Prostate gland (tissue), 2 donors: Measurements from ENCODE around the gene LYRM4. TPM values are rescaled to one million over a fixed set of nuclear protein-coding genes. Genes with fewer than 3 reads are reported as not detected.
A peak's percentile ranks its signal among the peaks of the same experiment; 100 is the strongest.

ENCODE experiments used
- DNase-seq: peaks from one replicate; pipeline ENCODE4 v3.0.0-alpha.2; 2019; ENCODE audit warnings: low spot score
- H3K27ac ChIP-seq, 2 donors: fragments of 200-600 bp; sonication (generic); 2 replicates each; pipeline ENCODE4 v1.5.1; 2017 to 2019
- H3K27me3 ChIP-seq: fragments of 200-600 bp; sonication (generic); replicated peaks from 2 replicates; pipeline ENCODE4 v1.5.1; 2019; ENCODE audit not compliant: insufficient read depth
- H3K36me3 ChIP-seq, 2 donors: fragments of 200-600 bp; sonication (generic); 1 replicate in 1 of 2; 2 replicates in 1 of 2; pipeline versions ENCODE4 v1.5.1 to v1.8.1; 2017 to 2019
- H3K4me1 ChIP-seq: fragments of 200-600 bp; sonication (generic); replicated peaks from 2 replicates; pipeline ENCODE4 v1.5.1; 2019
- H3K4me3 ChIP-seq, 2 donors: fragments of 200-600 bp; sonication (generic); 2 replicates each; pipeline ENCODE4 v1.5.1; 2017 to 2019
- H3K9me3 ChIP-seq: fragments of 200-600 bp; sonication (generic); 2 replicates; pipeline ENCODE4 v1.5.1; 2017
- CTCF ChIP-seq, 4 experiments: fragments of 200-600 bp in 2 of 4; fragments of 450-650 bp in 2 of 4; sonication (generic) in 2 of 4; IDR thresholded peaks; 1 replicate in 3 of 4; 2 replicates in 1 of 4; pipeline ENCODE4 v1.5.1; 2016 to 2019; ENCODE audit warnings: antibody characterized with exemption in 4 of 4, mild to moderate bottlenecking in 2 of 4, moderate library complexity in 2 of 4
- POLR2A ChIP-seq: fragments of 450-650 bp; IDR thresholded peaks from one replicate; pipeline ENCODE4 v1.6.1; 2016; ENCODE audit warnings: antibody characterized with exemption, mild to moderate bottlenecking
- POLR2AphosphoS5 ChIP-seq: sonication (generic); formaldehyde crosslinking; IDR thresholded peaks from one replicate; pipeline ENCODE4 v1.6.1; 2017; ENCODE audit warnings: antibody characterized with exemption
- WGBS: methylation state at CpG from one replicate; pipeline ENCODE4 v1.1.5; 2018; 5-methylcytosine and 5-hydroxymethylcytosine counted together
- intact Hi-C: fragments of 100-400 bp; cut with DNase I; formaldehyde crosslinking; loops from one replicate; pipeline ENCODE4 v1.14.2; 2022
- total RNA-seq, 2 donors: library from RNA; depleted of rRNA; stranded (reverse); fragments of >200 nt; gene quantifications; one replicate each; pipeline ENCODE4 v1.1.0, GENCODE V29; 2016

Gene LYRM4
- total RNA-seq, 2 donors from 2014 or later: 21.4 to 23.7 TPM

- Histone ChIP-seq H3K27ac (peak overlapping the region in 1 of 2 donors; percentile 4), H3K36me3 (no peaks in the 10 kb centered on the region), H3K9me3 (no peaks in the 10 kb centered on the region), H3K4me1 (peaks cover 8% of the 10 kb centered on the region), H3K4me3 (no peak overlapping the region), H3K27me3 (no peaks in the 10 kb centered on the region)
- TF ChIP-seq POLR2AphosphoS5 (no peak), CTCF (IDR thresholded peaks at IDR 0.05) (peak in 3 of 4 experiments; percentile 52 to 55 (median 53))
- intact Hi-C loops: loop anchor here (5.0 kb wide), 1 partner anchor 1333 kb away; no protein-coding TSS in a partner anchor
- DNase-seq: peak; percentile 41
- WGBS: 21% methylated on average over 10 of the region's 10 CpGs
Measured at GRCh38 chr6:5214570-5215052, 46.1 kb downstream of the LYRM4 start.

- peaks cover 8% of the 10 kb centered on the region for H3K4me1 ChIP-seq
- no peak overlapping the region for H3K27ac ChIP-seq
- H3K9me3 ChIP-seq: no peaks in the 10 kb centered on the region
- DNase-seq: no peak
- H3K27me3 ChIP-seq: no peaks in the 10 kb centered on the region
- TF ChIP-seq POLR2A (no peak), CTCF (IDR thresholded peaks at IDR 0.05) (no peak)
- no peaks in the 10 kb centered on the region for H3K36me3 ChIP-seq
- 82% methylated on average over 8 of the region's 8 CpGs for WGBS
- no peak overlapping the region for H3K4me3 ChIP-seq
- intact Hi-C loops: no loop called here
Measured at GRCh38 chr6:5213836-5214235, 46.9 kb downstream of the LYRM4 start.

- no peak overlapping the region for H3K27ac ChIP-seq
- 92% methylated on average over 1 of the region's 1 CpG for WGBS
Measured at GRCh38 chr6:5211492-5211891, 49.3 kb downstream of the LYRM4 start.

GRCh38 chr6:5208471-5208971, 52.2 kb downstream of the LYRM4 start:
- Histone ChIP-seq H3K36me3 (no peaks in the 10 kb centered on the region), H3K4me1 (no peaks in the 10 kb centered on the region), H3K4me3 (no peak overlapping the region), H3K27me3 (no peaks in the 10 kb centered on the region), H3K27ac (no peak overlapping the region), H3K9me3 (no peaks in the 10 kb centered on the region)
- no peak for DNase-seq
- intact Hi-C loops: no loop called here
- TF ChIP-seq POLR2AphosphoS5 (no peak), POLR2A (no peak), CTCF (IDR thresholded peaks at IDR 0.05) (no peak)
- 26% methylated on average over 5 of the region's 5 CpGs for WGBS

More at GRCh38 chr6:5211492-5211891, 49.3 kb downstream of the LYRM4 start:
- Histone ChIP-seq H3K4me3 (no peak overlapping the region), H3K9me3 (no peaks in the 10 kb centered on the region), H3K36me3 (no peaks in the 10 kb centered on the region), H3K4me1 (peaks cover 8% of the 10 kb centered on the region), H3K27me3 (no peaks in the 10 kb centered on the region)
- DNase-seq: no peak
- TF ChIP-seq CTCF (IDR thresholded peaks at IDR 0.05): no peak
- no peak for TF ChIP-seq POLR2AphosphoS5
- TF ChIP-seq POLR2A: no peak
- intact Hi-C loops: no loop called here

GRCh38 chr6:5208057-5208456, 52.7 kb downstream of the LYRM4 start:
- Histone ChIP-seq H3K4me1 (no peaks in the 10 kb centered on the region), H3K36me3 (no peaks in the 10 kb centered on the region), H3K27me3 (no peaks in the 10 kb centered on the region), H3K27ac (no peak overlapping the region), H3K9me3 (no peaks in the 10 kb centered on the region), H3K4me3 (no peak overlapping the region)
- 45% methylated on average over 2 of the region's 2 CpGs for WGBS
- intact Hi-C loops: no loop called here
- TF ChIP-seq CTCF (IDR thresholded peaks at IDR 0.05) (no peak), POLR2AphosphoS5 (no peak), POLR2A (no peak)
- no peak for DNase-seq
